GM18861 (cell line): Measurements from ENCODE around the gene ABCG5.

Experiments used
- ATAC-seq: cut with Tn5 transposase; IDR thresholded peaks from one replicate; pipeline ENCODE4 v1.9.1; 2021; ENCODE audit not compliant: unreplicated experiment

The ABCG5 gene

DNA sequence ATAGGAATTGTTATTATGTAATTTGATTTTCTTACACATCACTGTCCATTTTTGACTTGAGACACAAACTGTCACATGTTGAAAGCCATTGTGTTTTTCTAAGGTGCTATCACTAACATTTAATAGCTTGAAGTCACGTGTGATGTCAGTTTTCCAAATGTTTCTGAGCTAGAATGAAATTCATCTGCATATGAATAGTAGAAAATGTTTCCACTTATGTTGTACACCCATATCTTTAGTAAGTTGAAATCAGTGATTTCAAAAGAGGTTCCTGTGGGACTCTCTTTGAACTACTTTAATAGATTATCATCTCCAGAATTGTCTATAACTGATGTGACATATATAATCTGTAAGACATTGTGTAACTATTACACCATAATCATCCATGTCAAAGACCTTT is 27.8 kb downstream of the ABCG5 start:
- no peak for ATAC-seq

DNA sequence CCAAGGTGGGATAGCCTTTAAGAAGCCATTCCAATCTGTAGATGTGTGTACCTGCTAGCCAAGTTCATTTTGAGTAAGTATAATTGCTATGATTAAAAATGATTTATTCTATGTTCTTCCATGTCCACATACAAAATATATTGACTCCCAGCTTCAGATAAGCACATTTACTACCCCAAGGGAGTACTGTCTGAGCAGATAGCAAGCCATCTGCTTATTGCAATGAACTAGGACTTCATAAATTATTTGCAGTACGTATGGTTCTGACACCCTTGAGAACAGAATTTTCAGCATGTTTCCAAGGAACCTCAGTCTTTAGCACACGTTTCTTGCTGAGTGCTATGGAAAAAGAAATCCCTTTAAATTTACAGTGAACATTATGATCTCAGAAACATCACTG is 28.2 kb downstream of the ABCG5 start:
- no peak for ATAC-seq

DNA sequence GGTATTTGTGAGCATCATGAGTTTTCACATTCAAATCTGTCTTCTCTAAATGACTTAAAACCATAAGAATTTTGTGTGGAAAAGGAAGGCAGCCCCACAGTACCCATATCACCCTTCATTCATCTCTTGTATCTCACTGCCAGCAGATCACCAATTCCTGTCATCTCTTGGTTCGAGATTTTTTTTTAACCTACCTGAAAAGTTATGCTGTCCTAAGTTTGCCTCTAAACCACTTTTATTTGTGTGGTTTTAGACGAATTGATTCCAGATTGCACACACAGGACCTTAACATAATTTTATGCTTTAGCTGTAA is 32.0 kb downstream of the ABCG5 start:
- ATAC-seq: no peak

DNA sequence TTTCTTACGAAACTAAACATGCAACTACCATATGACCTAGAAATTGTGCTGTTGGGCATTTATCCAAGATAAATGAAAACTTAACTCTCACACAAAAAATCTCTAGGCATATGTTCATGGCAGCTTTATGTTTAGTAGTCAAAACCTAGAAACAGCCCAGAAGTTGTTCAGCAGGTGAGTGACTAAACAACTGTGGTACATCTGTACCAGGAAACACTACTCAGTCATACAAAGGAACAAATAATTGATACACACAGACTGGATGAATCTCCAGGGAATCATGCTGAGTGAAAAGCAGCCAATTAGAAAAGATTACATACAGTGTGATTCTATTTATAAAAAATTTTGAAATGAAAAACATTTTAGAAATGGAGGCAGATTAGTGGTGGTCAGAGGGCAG is 35.5 kb downstream of the ABCG5 start:
- ATAC-seq: no peak

DNA sequence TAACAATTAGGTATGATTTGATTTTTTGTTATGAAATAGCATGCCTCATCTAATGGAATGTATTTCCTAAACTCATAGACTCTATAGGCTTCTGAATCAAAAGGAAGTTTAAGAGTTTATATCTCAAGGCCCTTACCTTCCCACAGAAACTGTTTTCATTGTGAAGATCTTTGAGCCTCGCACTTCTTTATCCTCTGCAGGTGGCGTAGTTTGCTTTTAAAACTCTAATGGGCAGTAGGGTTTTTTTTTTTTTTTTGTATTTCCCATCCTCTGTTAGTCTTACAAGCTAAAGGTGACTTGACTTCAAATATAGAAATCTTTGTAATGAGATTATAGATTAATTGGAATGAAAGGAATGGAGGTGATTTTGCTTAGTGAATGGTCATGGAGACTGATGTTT is 36.5 kb downstream of the ABCG5 start:
- ATAC-seq: no peak

DNA sequence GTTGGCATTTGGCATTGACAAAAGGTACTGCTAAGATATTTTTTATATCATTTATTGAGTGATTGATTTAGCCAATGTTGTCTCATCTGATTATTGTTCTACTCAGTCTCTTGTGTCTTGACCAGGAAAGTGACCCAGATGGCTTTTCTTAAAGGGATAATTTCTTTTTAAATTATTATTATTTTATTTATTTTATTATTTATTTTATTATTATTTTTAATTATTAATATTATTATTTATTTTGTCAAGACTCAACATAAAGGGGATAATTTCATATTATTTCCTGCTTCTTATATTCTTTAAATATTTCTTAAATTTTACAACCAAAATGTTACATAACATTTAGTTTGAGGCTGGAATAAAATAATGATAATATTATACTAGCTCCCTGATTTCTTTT is 37.7 kb downstream of the ABCG5 start:
- ATAC-seq: no peak

DNA sequence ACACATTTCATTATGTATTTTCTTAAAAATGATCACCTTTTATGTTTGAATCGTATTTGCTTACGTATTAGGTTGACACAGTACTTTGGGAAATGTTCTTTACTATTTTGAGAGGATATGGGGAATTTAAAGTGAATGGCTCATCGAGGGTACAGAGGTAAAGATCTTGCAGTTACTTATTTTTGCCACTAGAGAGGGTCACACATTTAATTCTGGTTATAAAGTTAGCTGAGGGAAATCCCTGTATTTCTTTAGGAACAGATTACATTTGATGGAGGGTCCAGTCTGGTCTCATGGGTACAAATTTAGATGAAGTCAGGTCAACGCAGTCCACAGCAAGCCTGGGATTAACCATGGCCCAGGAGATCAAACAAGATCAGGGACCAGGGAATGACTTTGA is 40.3 kb downstream of the ABCG5 start:
- ATAC-seq: no peak

DNA sequence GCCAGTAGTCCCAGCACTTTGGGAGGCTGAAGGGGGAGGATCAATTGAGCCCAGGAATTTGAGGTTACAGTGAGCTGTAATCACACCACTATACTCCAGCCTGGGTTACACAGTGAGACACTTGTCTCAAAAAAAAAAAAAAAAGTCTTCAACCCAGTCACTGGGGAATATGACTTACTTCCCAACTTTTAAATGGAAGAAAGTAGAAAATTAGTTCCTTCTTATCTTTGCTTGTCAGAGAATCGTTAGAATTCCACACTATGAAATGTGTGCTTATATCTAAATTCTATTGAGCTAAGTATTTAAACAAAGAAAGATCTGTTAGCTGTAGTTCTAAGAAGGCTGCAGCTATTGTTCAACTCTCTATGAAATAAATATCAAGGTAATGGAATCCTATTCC is 42.4 kb downstream of the ABCG5 start:
- ATAC-seq: no peak

DNA sequence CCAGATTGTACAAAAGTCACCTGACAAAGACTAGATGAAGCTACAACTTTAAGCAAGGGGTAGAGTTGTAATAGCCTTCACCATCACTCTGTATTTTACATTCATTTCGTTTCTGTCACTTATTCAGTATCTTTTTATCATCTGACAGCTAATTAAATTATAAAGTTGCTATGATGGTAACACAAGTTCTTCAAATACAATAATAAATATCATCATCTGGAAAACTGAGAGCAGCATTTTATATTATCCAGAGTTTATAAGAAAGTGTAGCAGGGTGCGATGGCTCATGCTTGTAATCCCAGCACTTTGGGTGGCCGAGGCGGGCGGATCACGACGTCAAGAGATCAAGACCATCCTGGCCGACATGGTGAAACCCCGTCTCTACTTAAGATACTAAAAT is 43.7 kb downstream of the ABCG5 start:
- no peak for ATAC-seq

DNA sequence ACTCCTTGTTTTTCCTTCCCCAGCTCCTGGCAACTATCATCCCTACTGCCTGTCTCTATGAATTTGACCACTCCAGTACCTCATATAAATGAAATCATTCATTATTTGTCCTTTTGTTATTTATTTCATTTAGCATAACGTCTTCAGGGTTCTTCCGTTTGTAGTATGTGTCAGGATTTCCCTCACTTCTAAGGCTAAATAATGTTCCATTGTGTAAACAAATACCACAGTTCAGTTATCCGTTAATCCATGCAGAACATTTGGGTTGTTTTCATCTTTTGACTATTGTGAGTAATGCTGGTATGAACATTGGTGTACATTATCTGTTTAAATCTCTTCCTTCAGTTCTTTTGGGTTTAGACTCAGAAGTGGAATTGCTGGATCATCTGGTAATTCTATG is 46.0 kb downstream of the ABCG5 start:
- peak; percentile 90 for ATAC-seq

DNA sequence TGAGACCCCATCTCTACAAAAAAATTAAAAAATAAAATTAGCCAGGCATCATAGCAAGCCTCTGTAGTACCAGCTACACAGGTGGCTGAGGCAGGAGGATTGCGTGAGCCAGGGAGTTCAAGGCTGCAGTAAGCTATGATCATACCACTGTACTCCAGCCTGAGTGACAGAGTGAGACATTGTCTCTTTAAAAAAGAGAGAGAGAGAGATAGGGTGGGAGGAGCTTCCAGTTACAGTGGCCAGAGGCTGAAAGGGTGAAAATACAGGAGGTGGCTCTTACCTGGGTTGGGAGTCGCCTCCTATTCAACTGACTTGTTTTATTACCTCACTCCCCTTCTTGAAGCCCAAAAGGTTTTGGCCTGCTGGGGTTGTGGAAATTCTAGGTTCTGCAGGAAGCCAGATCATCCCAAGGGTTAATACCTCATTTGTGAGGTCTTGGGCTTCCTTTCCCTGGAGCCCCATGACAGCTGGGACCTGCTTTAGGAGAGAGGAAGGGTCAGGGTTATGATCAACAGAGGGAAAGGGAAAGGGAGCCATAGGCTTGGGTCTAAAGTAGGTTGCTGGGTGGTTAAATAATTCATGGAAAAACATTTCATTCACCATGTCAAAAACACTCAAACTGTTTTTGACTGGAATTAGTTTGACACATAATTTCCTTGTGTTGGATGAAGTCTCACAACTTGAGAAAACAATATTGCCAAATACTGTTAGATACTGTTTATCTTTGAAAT is 47.4 kb downstream of the ABCG5 start:
- no peak for ATAC-seq

DNA sequence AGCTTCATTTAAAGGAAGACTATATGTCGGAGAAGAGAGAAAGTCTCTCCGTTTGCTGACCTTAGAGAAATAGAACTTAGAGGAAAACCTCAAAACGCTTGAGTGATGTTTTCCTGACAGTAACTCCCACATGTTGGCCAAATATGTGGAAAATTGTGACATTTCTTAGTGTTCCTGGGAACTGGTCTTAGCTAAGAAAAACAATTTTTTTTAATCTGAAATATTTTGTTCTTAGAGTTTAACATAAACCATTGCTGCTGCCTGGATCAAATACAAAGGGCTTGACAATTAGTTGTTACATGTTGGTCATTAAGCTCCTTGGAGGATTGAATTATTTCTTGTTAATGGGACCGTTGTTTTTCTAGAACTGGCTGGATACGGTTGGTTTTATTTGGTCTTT is 48.5 kb downstream of the ABCG5 start:
- ATAC-seq: no peak

DNA sequence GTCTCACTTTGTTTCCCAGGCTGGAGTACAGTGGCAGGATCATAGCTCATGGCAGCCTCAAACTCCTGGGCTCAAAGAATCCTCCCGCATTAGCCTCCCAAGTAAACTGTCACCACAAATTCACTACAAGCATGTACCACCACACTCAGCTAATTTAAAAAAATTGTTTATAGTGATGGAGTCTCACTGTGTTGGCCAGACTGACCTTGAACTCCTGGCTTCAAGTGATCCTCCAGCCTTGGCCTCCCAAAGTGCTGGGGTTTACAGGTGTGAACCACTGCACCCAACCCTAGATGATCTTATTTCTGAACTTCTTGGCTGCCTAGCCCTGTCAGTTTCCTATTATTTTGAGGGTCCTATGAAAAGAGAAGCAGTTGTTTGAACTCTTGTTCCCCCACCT is 50.0 kb downstream of the ABCG5 start:
- no peak for ATAC-seq

DNA sequence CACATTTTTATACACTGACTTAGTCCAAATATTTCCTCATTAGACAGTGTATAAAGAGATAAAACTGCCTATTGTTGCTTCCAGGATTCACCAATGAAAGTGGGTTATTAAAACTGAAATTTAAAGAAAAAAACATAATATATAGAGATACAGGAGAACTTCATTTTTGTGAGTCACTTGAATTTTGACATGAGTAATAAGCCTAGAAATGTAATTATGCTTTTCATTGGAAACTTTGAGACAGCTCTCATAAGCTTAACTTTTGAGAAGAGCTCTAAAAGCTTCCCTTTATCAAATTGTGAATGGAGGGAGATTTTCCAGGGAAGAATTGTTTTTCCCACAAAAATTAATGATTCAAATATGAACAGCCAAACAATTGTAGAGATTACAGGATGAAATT is 50.7 kb downstream of the ABCG5 start:
- ATAC-seq: no peak

DNA sequence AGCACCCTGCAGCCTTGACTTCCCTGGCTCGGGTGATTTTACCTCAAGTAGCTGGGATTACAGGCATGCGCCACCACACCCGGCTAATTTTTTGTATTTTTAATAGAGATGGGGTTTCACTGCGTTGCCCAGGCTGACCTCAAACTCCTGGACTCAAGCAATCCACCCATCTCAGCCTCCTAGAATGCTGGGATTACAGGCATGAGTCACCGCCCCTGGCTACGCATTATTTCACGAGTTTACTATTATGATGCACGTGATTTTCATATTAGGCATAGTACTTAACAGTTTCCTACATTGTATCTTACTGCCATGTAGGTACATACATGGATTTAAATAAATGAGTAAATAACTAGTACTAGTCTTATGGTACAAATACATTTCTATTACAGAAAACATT is 60.4 kb downstream of the ABCG5 start:
- no peak for ATAC-seq

DNA sequence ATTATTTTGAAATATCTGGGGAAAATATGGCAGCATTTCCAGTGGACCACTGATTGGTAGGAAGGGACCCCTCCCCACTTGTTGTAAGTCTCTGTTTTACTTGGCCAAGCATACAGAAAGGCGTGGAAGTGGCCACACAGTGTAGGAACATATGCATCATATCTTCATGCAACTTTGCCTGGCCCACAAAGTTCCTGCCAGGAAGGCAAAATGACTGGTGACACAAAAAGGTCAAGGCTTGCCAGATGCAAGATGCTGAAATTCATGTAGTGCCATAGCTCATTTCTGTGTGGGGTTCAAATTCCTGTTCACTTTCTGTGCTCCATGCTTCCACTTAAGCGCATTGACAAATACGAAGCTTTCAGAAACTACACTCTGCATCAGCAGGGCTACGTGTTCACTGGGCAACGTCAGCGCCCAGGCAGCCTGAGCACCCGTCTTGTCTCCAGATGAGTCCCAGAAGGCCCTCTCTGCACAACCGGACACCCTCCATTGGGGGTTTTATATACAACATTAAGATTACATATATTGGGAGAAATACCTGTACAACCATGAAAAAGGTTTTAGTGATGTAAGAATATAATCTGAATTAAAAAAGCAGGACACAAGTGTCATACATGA is 61.2 kb downstream of the ABCG5 start:
- ATAC-seq: no peak

DNA sequence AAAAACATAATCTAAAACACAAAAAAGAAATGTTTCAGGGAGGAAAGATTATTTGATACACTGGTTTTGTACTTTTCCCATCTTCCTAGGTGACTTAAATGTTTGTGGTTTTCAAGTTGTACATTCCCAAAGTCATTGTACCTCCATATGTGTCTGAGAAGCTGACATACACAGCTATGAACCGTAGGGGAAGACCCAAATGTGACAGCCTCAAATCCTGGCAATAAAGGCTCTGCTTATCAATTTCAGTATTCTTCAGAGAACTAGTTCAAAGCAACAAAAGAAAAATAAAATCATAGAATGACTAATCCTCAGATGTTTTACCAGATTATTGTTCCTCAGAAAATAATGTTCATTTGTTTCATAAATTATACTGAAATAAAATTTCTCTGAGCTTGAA is 62.3 kb downstream of the ABCG5 start:
- ATAC-seq: no peak

DNA sequence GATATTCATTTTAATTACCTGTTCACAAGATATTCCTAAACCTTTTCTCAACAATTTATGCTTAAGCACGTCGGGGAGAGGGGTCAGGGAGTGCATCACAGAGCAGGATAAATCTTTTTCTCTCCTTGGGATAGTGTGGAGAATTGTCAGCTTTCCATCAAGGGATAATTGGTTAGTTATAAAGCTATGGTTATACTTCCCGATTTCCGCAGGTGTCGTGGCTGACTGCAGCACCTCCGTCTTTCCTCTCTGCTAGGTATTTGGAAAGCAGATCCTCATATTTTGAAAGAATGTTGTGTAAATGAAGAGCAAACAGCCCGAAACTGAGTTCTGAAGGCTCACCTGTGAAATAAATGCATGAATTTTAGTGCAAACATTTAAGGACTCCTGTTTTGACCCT is 64.0 kb downstream of the ABCG5 start:
- no peak for ATAC-seq

DNA sequence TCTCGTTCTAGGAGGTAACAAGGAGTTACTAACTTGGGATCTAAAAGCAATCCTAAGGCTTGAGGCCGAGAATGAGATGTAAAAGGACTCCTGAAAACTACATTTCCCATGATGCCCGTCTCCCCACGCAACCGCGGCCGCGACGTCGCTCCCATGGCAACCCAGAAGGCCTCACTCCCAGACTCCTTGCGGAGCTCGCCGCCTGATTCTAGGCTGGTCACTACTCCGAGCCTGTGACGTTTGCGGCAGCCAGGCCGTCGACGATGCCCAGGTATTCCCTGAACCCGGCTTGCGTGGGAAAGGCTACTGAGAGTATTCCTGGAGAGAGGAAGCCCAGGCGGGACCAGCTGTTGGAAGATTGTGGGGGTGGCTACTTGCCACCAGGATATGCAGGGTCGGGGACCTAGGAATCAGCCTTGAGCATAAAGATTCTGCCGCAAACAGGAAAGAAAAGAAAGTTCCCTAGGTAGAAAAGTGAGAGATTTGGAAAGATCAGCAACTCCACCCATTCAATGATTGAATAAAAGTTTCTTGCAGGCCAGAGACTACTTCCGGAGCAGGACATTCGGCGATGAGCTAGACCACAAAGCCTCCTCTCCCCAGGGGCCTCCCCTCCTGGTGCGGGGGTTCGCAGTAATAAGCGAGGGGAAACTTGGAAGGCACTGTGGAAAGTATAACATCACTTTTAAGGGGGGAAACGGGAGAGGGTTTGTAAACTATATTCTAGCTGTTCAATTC is 64.6 kb downstream of the ABCG5 start, which contains the start of gene DYNC2LI1:
Gene DYNC2LI1 (plus strand): TSS at position 164 of the 738 bp plus-strand sequence. CDS start 100 bp downstream, at position 264.
- peak; percentile 95 for ATAC-seq

DNA sequence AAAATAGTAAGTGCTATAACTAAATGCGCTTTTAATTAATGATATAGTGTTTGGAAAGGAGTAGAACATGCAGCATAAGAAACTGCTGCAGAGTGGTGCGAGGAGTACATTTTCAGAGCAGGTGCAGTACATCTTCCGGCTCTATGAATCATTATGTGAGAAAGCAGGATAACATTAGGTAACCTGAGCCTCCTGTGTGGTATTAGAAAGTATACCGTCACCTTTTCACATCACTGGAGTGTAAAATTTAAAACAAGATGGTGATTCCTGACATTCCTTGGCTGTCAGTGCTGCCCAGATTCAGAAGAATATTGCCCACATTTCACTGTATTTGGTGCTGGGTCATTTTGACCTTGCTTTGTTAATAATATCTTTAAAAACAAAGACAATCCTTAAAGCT is 72.6 kb downstream of the ABCG5 start:
- no peak for ATAC-seq

DNA sequence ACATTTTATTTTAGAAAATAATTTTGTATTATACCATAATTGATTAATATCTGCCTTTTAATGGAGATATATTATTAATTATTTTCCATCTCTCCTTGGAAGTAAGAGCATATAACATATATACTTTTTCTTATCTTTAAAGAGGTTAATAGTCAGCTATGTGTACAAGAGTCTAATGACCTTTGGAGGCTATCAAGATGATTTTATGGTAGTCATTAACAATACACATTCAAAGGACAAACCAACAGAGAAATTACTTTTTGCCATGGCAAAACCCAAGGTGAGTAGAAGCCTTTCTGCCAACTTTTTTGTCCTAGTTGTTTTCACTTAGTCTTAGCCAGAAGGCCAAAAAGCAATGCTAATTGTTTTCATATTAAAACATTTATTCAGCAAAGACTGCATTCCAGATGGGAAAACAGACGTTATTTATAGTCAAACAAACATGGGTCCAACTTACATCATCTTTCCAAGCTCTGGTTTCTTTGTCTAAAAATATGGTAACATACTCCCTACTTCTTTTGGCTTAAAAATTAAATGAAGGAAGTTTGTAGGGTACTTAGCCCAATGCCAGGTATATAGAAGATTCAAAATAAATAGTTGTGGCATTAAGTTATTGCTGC is 74.4 kb downstream of the ABCG5 start:
- ATAC-seq: no peak

DNA sequence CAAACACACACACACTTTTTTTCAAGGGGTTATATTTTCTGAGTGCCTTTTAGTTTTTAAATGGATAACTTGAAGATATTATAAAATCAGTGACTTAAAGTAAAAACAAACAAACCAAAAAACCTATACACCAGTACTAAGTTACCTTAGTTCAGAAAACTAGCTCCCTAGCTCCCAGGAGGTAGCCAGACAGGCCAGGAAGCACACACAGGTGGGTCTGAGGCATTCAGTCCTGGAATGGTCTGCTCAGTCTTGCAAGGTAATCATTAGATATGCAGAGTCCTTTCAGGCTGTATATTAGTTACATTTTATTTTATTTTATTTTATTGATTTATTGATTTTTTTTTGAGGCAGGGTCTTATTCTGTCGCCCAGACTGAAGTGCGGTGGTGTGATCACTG is 75.5 kb downstream of the ABCG5 start:
- no peak for ATAC-seq
